HepG2 (cell line): Measurements from ENCODE around the gene SMARCA5.

Experiments used
- ADNP ChIP-seq: sonication (generic); formaldehyde crosslinking; IDR thresholded peaks from 2 replicates; pipeline ENCODE4 v1.4.0; 2020; ENCODE audit warnings: missing genetic modification reagents
- CTCF ChIP-seq: sonication (generic); formaldehyde crosslinking; IDR thresholded peaks from 2 replicates; pipeline ENCODE4 v1.5.0; 2020; ENCODE audit warnings: mild to moderate bottlenecking, missing genetic modification reagents, moderate library complexity
- PHF8 ChIP-seq: sonication (generic); formaldehyde crosslinking; IDR thresholded peaks from 2 replicates; pipeline ENCODE4 v1.5.0; 2020; ENCODE audit warnings: missing genetic modification reagents
- TCF7 ChIP-seq: sonication (generic); IDR thresholded peaks from 2 replicates; pipeline ENCODE4 v1.6.1; 2016; ENCODE audit warnings: antibody characterized with exemption, low read depth

GRCh38 chr4:143486314-143486713 is 27.2 kb upstream of the SMARCA5 start:
- TF ChIP-seq PHF8 (CRISPR knock-in tag) (no peak), ADNP (CRISPR knock-in tag) (no peak), TCF7 (no peak), CTCF (CRISPR knock-in tag) (no peak)
